HL-60 (cell line): ENCODE data around the gene CDH5.

ENCODE experiments used
- DNase-seq, 2 experiments: peaks; one replicate each; pipeline ENCODE4 v3.0.0-alpha.2; 2010 to 2020; ENCODE audit warnings: low read depth in 1 of 2, low spot score in 1 of 2
- H3K27ac ChIP-seq: fragments of 250-450 bp; sonication (Bioruptor Pico); replicated peaks from 2 replicates; pipeline ENCODE4 v1.5.1; 2020; ENCODE audit warnings: mild to moderate bottlenecking, moderate library complexity
- H3K27me3 ChIP-seq: fragments of 250-450 bp; sonication (Bioruptor Pico); 2 replicates; pipeline ENCODE4 v1.5.1; 2021; ENCODE audit warnings: mild to moderate bottlenecking, moderate library complexity; ENCODE audit not compliant: insufficient read depth, poor library complexity, severe bottlenecking
- H3K4me3 ChIP-seq: replicated peaks from 2 replicates; pipeline ENCODE4 v1.5.1; 2011; ENCODE audit warnings: mild to moderate bottlenecking, control low read depth, low read length; ENCODE audit not compliant: insufficient read depth
- CTCF ChIP-seq: IDR thresholded peaks from one replicate; pipeline ENCODE4 v1.5.1; 2011; ENCODE audit warnings: low read length, control low read depth, inconsistent platforms; ENCODE audit not compliant: insufficient read depth
- GABPA ChIP-seq: IDR thresholded peaks from 2 replicates; pipeline ENCODE4 v1.6.1; 2012; ENCODE audit warnings: low read depth
- POLR2AphosphoS5 ChIP-seq: IDR thresholded peaks from 2 replicates; pipeline ENCODE4 v1.6.1; 2012; ENCODE audit warnings: low read depth
- REST ChIP-seq: IDR thresholded peaks from 2 replicates; pipeline ENCODE4 v1.6.1; 2012; ENCODE audit warnings: low read depth; ENCODE audit not compliant: insufficient replicate concordance
- SPI1 ChIP-seq: IDR thresholded peaks from 2 replicates; pipeline ENCODE4 v1.6.1; 2012; ENCODE audit warnings: low read depth, mild to moderate bottlenecking, borderline replicate concordance

The CDH5 gene

GRCh38 chr16:66408163-66409048, 41.9 kb downstream of the CDH5 start:
- Histone ChIP-seq H3K4me3 (no peak overlapping the region), H3K27ac (peak overlapping the region; percentile 8; the same call in 1 of the 2 replicates), H3K27me3 (peaks cover 2% of the 10 kb centered on the region)
- TF ChIP-seq GABPA = peak; percentile 72
- no peak for TF ChIP-seq CTCF
- DNase-seq = peak; percentile 35 to 45

GRCh38 chr16:66409156-66409555, 42.7 kb downstream of the CDH5 start:
- no peak overlapping the region for H3K27ac ChIP-seq
- DNase-seq = no peak
- H3K4me3 ChIP-seq = no peak overlapping the region
- H3K27me3 ChIP-seq = no peaks in the 10 kb centered on the region
- TF ChIP-seq SPI1 (no peak), CTCF (no peak), POLR2AphosphoS5 (no peak), REST (no peak), GABPA (no peak)

- no peak for TF ChIP-seq SPI1
- no peak for TF ChIP-seq REST
- no peak for TF ChIP-seq POLR2AphosphoS5
- no peak for TF ChIP-seq CTCF
- TF ChIP-seq GABPA = no peak
- DNase-seq = no peak
- Histone ChIP-seq H3K4me3 (no peak overlapping the region), H3K27ac (no peak overlapping the region), H3K27me3 (no peaks in the 10 kb centered on the region)
Measured at GRCh38 chr16:66412182-66412581, 45.7 kb downstream of the CDH5 start.
